Keratinocyte (primary cell): ENCODE measurements around the gene DDR2.

Experiments used
- CTCF ChIP-seq, 3 experiments: IDR thresholded peaks in 1 of 3; conservative IDR thresholded peaks in 1 of 3; optimal IDR thresholded peaks in 1 of 3; 2 replicates in 2 of 3; 3 replicates in 1 of 3; pipeline versions ENCODE3 to v1.5.1; 2011; ENCODE audit warnings: low read length in 3 of 3, mild to moderate bottlenecking in 3 of 3, moderate library complexity in 2 of 3, control low read depth in 1 of 3, inconsistent platforms in 1 of 3; ENCODE audit not compliant: insufficient read depth in 2 of 3; ENCODE audit errors: extremely low read depth in 1 of 3
- EZH2 ChIP-seq: IDR thresholded peaks from one replicate; pipeline ENCODE4 v1.6.1; 2012; ENCODE audit warnings: inconsistent platforms, mild to moderate bottlenecking, low read length, moderate library complexity

- TF ChIP-seq CTCF (optimal IDR thresholded peaks at IDR 0.05 in 1 of 3, IDR thresholded peaks at IDR 0.05 in 1 of 3, conservative IDR thresholded peaks at IDR 0.05 in 1 of 3; ENCODE audit: extremely low read depth in 1 of 3, insufficient read depth in 2 of 3, low read length in 3 of 3) (no peak), EZH2 (no peak)
These were observed 69.0 kb downstream of the DDR2 start for GRCh38 chr1:162701286-162701685.
